Osteoblast (primary cell): ENCODE results near the gene NUFIP2. TPM values are rescaled to one million over a fixed set of nuclear protein-coding genes. Genes with fewer than 3 reads are reported as not detected.
A peak's percentile ranks its signal among the peaks of the same experiment; 100 is the strongest.

Experiments used
- DNase-seq: peaks from one replicate; pipeline ENCODE4 v3.0.0; 2011; ENCODE audit warnings: low spot score, mixed read lengths; ENCODE audit not compliant: insufficient read length; ENCODE audit errors: missing footprints
- H2AFZ ChIP-seq: 2 replicates; pipeline ENCODE4 v1.6.0; 2011; ENCODE audit warnings: mild to moderate bottlenecking, low read length
- H3K27ac ChIP-seq: 2 replicates; pipeline ENCODE4 v1.5.1; 2011; ENCODE audit warnings: mild to moderate bottlenecking, low read depth, low read length, moderate library complexity
- H3K27me3 ChIP-seq: 2 replicates; pipeline ENCODE4 v1.6.0; 2012; ENCODE audit warnings: mild to moderate bottlenecking, control low read depth, inconsistent platforms, low read length, moderate library complexity; ENCODE audit not compliant: insufficient read depth
- H3K36me3 ChIP-seq: 2 replicates; pipeline ENCODE4 v1.5.1; 2011; ENCODE audit warnings: mild to moderate bottlenecking, low read length, control low read depth, moderate library complexity; ENCODE audit not compliant: insufficient read depth
- H3K4me1 ChIP-seq: 2 replicates; pipeline ENCODE4 v1.5.1; 2011; ENCODE audit warnings: mild to moderate bottlenecking, low read length, control low read depth, moderate library complexity; ENCODE audit not compliant: insufficient read depth
- H3K4me2 ChIP-seq: 2 replicates; pipeline ENCODE4 v1.6.0; 2011; ENCODE audit warnings: mild to moderate bottlenecking, low read length; ENCODE audit not compliant: insufficient read depth
- H3K4me3 ChIP-seq: fragments of 200-600 bp; sonication (generic); 3 replicates; pipeline ENCODE4 v1.5.1; 2012; ENCODE audit warnings: mild to moderate bottlenecking, low read length, inconsistent platforms; ENCODE audit not compliant: insufficient read depth
- H3K79me2 ChIP-seq: 2 replicates; pipeline ENCODE4 v1.6.0; 2012; ENCODE audit warnings: mild to moderate bottlenecking, low read length, control low read depth, inconsistent platforms; ENCODE audit not compliant: insufficient read depth
- H3K9me3 ChIP-seq: 2 replicates; pipeline ENCODE4 v1.5.1; 2011; ENCODE audit warnings: low read depth, low read length, control low read depth
- H4K20me1 ChIP-seq: 2 replicates; pipeline ENCODE4 v1.6.0; 2012; ENCODE audit warnings: mild to moderate bottlenecking, low read length, control low read depth; ENCODE audit not compliant: insufficient read depth
- CTCF ChIP-seq: IDR thresholded peaks from 2 replicates; pipeline ENCODE4 v1.5.1; 2011; ENCODE audit warnings: mild to moderate bottlenecking, low read depth, low read length, moderate library complexity; ENCODE audit errors: extremely low read depth
- total RNA-seq: library from RNA; depleted of rRNA; stranded (reverse); fragments of >200 nt; gene quantifications from 2 replicates; pipeline ENCODE4 v1.2.3, GENCODE V29; 2012

NUFIP2 gene
- total RNA-seq, 1 donor = 56.8 TPM

GRCh38 chr17:29253037-29253436 is 40.9 kb downstream of the NUFIP2 start:
- no peak overlapping the region for H2AFZ ChIP-seq
- H4K20me1 ChIP-seq = peaks cover 1% of the 10 kb centered on the region
- H3K79me2 ChIP-seq = peaks cover 6% of the 10 kb centered on the region
- H3K9me3 ChIP-seq = no peaks in the 10 kb centered on the region
- no peak for DNase-seq
- no peak overlapping the region for H3K4me3 ChIP-seq
- TF ChIP-seq CTCF = no peak
- H3K4me1 ChIP-seq = peaks cover 59% of the 10 kb centered on the region
- H3K27me3 ChIP-seq = no peaks in the 10 kb centered on the region
- no peaks in the 10 kb centered on the region for H3K36me3 ChIP-seq
- no peak overlapping the region for H3K4me2 ChIP-seq
- H3K27ac ChIP-seq = no peak overlapping the region

- no peak overlapping the region for H2AFZ ChIP-seq
- H3K27me3 ChIP-seq = no peaks in the 10 kb centered on the region
- H3K4me3 ChIP-seq = no peak overlapping the region
- H3K79me2 ChIP-seq = peaks cover 6% of the 10 kb centered on the region
- TF ChIP-seq CTCF = peak; percentile 49
- H3K4me2 ChIP-seq = no peak overlapping the region
- DNase-seq = peak; percentile 11
- no peaks in the 10 kb centered on the region for H4K20me1 ChIP-seq
- H3K4me1 ChIP-seq = peaks cover 51% of the 10 kb centered on the region
- no peaks in the 10 kb centered on the region for H3K9me3 ChIP-seq
- peak overlapping the region; percentile 59 for H3K27ac ChIP-seq
- no peaks in the 10 kb centered on the region for H3K36me3 ChIP-seq
These were observed 41.7 kb downstream of the NUFIP2 start for GRCh38 chr17:29252101-29252791.

- peaks cover 40% of the 10 kb centered on the region for H3K4me1 ChIP-seq
- no peaks in the 10 kb centered on the region for H3K36me3 ChIP-seq
- H3K79me2 ChIP-seq = peaks cover 1% of the 10 kb centered on the region
- H3K4me3 ChIP-seq = no peak overlapping the region
- no peaks in the 10 kb centered on the region for H4K20me1 ChIP-seq
- no peak overlapping the region for H2AFZ ChIP-seq
- no peak overlapping the region for H3K4me2 ChIP-seq
- TF ChIP-seq CTCF = no peak
- no peaks in the 10 kb centered on the region for H3K27me3 ChIP-seq
- H3K9me3 ChIP-seq = no peaks in the 10 kb centered on the region
- H3K27ac ChIP-seq = peak overlapping the region; percentile 59
- DNase-seq = peak; percentile 23
These were observed 42.8 kb downstream of the NUFIP2 start for GRCh38 chr17:29251184-29251583.

GRCh38 chr17:29250666-29251065 is 43.3 kb downstream of the NUFIP2 start:
- Histone ChIP-seq H3K9me3 (no peaks in the 10 kb centered on the region), H3K4me3 (no peak overlapping the region), H3K4me1 (peaks cover 35% of the 10 kb centered on the region), H3K36me3 (no peaks in the 10 kb centered on the region), H3K79me2 (no peaks in the 10 kb centered on the region), H3K27me3 (no peaks in the 10 kb centered on the region), H2AFZ (no peak overlapping the region), H4K20me1 (no peaks in the 10 kb centered on the region), H3K4me2 (no peak overlapping the region), H3K27ac (peak overlapping the region; percentile 59)
- TF ChIP-seq CTCF = no peak
- peak; percentile 73 for DNase-seq
